Brain microvascular endothelial cell (primary cell): ENCODE data around the gene NUDC.
"Not testable (repeated sequence)": the region's sequence is repeated elsewhere in the genome, so short reads cannot be mapped to it uniquely, and the experiment has no call there.

Experiments used
- DNase-seq: peaks from one replicate; pipeline ENCODE4 v3.0.0-alpha.2; 2020
- H3K27ac ChIP-seq: fragments of 250-450 bp; sonication (Bioruptor Pico); 2 replicates; pipeline ENCODE4 v1.5.1; 2020; ENCODE audit warnings: mild to moderate bottlenecking, moderate library complexity
- H3K27me3 ChIP-seq: fragments of 250-450 bp; sonication (Bioruptor Pico); replicated peaks from 2 replicates; pipeline ENCODE4 v1.5.1; 2020; ENCODE audit warnings: mild to moderate bottlenecking
- H3K36me3 ChIP-seq: fragments of 250-450 bp; sonication (Bioruptor Pico); replicated peaks from 2 replicates; pipeline ENCODE4 v1.5.1; 2020; ENCODE audit warnings: mild to moderate bottlenecking
- H3K4me3 ChIP-seq: 2 replicates; pipeline ENCODE4 v1.5.1; 2011; ENCODE audit warnings: low read depth, mild to moderate bottlenecking, control low read depth, low read length, moderate library complexity
- in situ Hi-C: cut with HindIII; loops from 2 replicates; pipeline ENCODE4 v1.10.0; 2017; ENCODE audit warnings: low sequenced_read_pairs, low pct_ligation_motif_present
- TF ChIP-seq, protein P1 (sequence below): IDR thresholded peaks from 2 replicates; pipeline ENCODE4 v1.5.1; 2011; ENCODE audit warnings: low read depth, mild to moderate bottlenecking, moderate library complexity, low read length, control low read depth, inconsistent platforms; ENCODE audit errors: missing control alignments

NUDC gene

DNA sequence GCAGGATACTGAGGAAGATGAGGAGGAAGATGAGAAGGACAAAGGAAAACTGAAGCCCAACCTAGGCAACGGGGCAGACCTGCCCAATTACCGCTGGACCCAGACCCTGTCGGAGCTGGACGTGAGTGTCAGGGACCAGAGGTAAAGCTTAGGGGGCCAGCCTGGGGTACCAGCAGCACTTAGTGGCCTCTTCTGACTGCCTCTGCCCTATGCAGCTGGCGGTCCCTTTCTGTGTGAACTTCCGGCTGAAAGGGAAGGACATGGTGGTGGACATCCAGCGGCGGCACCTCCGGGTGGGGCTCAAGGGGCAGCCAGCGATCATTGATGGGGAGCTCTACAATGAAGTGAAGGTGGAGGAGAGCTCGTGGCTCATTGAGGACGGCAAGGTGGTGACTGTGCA, 21.1 kb downstream of the NUDC start:
- in situ Hi-C loops: no loop called here
- Histone ChIP-seq H3K4me3 (no peak overlapping the region), H3K27me3 (no peaks in the 10 kb centered on the region), H3K27ac (no peak overlapping the region), H3K36me3 (peaks cover 68% of the 10 kb centered on the region)
- TF ChIP-seq, protein P1, sequence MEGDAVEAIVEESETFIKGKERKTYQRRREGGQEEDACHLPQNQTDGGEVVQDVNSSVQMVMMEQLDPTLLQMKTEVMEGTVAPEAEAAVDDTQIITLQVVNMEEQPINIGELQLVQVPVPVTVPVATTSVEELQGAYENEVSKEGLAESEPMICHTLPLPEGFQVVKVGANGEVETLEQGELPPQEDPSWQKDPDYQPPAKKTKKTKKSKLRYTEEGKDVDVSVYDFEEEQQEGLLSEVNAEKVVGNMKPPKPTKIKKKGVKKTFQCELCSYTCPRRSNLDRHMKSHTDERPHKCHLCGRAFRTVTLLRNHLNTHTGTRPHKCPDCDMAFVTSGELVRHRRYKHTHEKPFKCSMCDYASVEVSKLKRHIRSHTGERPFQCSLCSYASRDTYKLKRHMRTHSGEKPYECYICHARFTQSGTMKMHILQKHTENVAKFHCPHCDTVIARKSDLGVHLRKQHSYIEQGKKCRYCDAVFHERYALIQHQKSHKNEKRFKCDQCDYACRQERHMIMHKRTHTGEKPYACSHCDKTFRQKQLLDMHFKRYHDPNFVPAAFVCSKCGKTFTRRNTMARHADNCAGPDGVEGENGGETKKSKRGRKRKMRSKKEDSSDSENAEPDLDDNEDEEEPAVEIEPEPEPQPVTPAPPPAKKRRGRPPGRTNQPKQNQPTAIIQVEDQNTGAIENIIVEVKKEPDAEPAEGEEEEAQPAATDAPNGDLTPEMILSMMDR: no peak
- DNase-seq: no peak

GRCh38 chr1:26945138-26945537, 23.6 kb downstream of the NUDC start:
- DNase-seq: no peak
- H3K4me3 ChIP-seq: no peak overlapping the region
- H3K27me3 ChIP-seq: no peaks in the 10 kb centered on the region
- peaks cover 60% of the 10 kb centered on the region for H3K36me3 ChIP-seq
- TF ChIP-seq, protein P1: no peak
- in situ Hi-C loops: no loop called here
- no peak overlapping the region for H3K27ac ChIP-seq

GRCh38 chr1:26945728-26946127, 24.2 kb downstream of the NUDC start:
- Histone ChIP-seq H3K27me3 (no peaks in the 10 kb centered on the region), H3K36me3 (peaks cover 60% of the 10 kb centered on the region), H3K4me3 (no peak overlapping the region), H3K27ac (no peak overlapping the region)
- TF ChIP-seq, protein P1: no peak
- in situ Hi-C loops: no loop called here
- DNase-seq: no peak

- H3K4me3 ChIP-seq: no peak overlapping the region
- TF ChIP-seq, protein P1: no peak
- in situ Hi-C loops: no loop called here
- peaks cover 58% of the 10 kb centered on the region for H3K36me3 ChIP-seq
- no peak for DNase-seq
- H3K27ac ChIP-seq: no peak overlapping the region
- no peaks in the 10 kb centered on the region for H3K27me3 ChIP-seq
Measured at GRCh38 chr1:26946270-26946669, 24.7 kb downstream of the NUDC start.

- H3K4me3 ChIP-seq, H3K27me3 ChIP-seq, DNase-seq, in situ Hi-C loops, H3K27ac ChIP-seq: not testable (repeated sequence)
- peaks cover 34% of the 10 kb centered on the region for H3K36me3 ChIP-seq
Measured at GRCh38 chr1:26948725-26949057, 27.1 kb downstream of the NUDC start.

DNA sequence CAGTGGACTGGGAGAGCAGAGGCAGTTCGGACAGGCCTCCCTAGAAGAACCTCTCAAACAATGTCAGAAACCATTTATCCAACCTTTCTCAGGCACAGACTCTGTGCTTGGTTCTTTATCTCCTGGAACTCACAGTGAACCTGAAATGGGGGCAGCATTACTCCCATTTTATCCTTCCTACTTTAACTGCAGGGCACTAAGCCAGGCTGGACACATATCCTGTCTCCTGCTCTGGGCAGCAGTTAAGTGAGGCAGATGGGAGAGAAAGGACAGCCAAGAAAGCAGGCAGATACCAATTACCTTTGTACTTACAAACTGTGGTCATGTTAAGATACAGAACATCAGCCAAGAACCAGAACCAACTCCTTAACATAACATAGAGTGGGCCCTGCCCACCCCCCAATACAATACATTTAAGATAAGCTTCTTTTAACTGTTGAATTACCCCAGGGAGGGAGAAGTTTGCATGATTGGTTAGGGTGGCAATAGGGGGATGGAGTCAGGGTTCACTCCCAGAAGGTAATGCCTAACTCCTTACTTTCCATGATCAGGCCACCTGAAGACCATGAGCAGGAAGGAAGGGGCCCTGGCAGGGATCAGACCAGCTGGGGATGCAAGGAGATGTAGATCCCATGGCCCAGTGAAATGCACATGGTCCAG, 27.9 kb downstream of the NUDC start:
- no peak overlapping the region for H3K27ac ChIP-seq
- TF ChIP-seq, protein P1: no peak
- in situ Hi-C loops: no loop called here
- DNase-seq: no peak
- H3K4me3 ChIP-seq: no peak overlapping the region
- H3K27me3 ChIP-seq: no peaks in the 10 kb centered on the region
- H3K36me3 ChIP-seq: peaks cover 29% of the 10 kb centered on the region
